Measurements from ENCODE around the gene ACADM. TPM values are rescaled to one million over a fixed set of nuclear protein-coding genes. Genes with fewer than 3 reads are reported as not detected.

Gene ACADM
- total RNA-seq, 1 donor from 2014 or later, result 85.1 TPM

GRCh38 chr1:75725861-75726361 lies 1.4 kb downstream of the ACADM start:
- H3K27me3 ChIP-seq, result no peaks in the 10 kb centered on the region
- DNase-seq (ENCODE audit: low spot score), result no peak
- no peaks in the 10 kb centered on the region for H4K20me1 ChIP-seq (ENCODE audit: low read depth)

DNA sequence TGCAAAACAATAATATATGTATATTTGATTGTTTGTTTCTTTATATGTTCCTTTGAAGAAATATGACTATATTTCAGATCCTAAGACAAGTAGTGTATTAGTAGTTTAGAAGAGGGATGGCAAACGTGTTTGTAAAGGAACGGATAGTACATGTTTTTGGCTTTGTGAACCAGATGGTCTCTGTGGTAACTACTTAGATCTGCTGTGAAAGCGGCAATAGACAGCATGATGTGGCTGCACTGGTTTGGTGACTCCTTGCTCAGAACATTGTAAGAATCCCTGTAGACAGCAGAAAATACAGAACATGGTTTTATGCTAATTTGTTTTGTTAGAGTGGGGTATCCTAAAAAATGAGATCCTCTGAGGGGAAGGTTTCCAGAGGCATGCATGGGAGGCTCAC lies 3.1 kb downstream of the ACADM start:
- H3K4me1 Mint-ChIP-seq, result peaks cover 34% of the 10 kb centered on the region
- H3K4me3 ChIP-seq, result no peak overlapping the region
- H3K4me3 Mint-ChIP-seq, result no peak overlapping the region
- no peak overlapping the region for H2AFZ ChIP-seq (replicated peaks)
- H3K36me3 Mint-ChIP-seq, result peaks cover 8% of the 10 kb centered on the region
- peaks cover 51% of the 10 kb centered on the region for H3K79me2 ChIP-seq (ENCODE audit: low read depth)
- no peaks in the 10 kb centered on the region for H3K36me3 ChIP-seq
- no peaks in the 10 kb centered on the region for H3K27me3 Mint-ChIP-seq (ENCODE audit: insufficient read depth, low read depth)
- no peak overlapping the region for H3K9ac ChIP-seq
- H3K9me3 Mint-ChIP-seq, result no peaks in the 10 kb centered on the region
- peaks cover 11% of the 10 kb centered on the region for H3K4me1 ChIP-seq
- peaks cover 27% of the 10 kb centered on the region for H3F3A ChIP-seq (ENCODE audit: low read depth)
- H3K27me3 ChIP-seq, result no peaks in the 10 kb centered on the region
- no peak overlapping the region for H3K27ac Mint-ChIP-seq
- H4K20me1 ChIP-seq (ENCODE audit: low read depth), result no peaks in the 10 kb centered on the region
- TF ChIP-seq EZH2phosphoT487 (IDR thresholded peaks at IDR 0.05), result no peak
- no peak for TF ChIP-seq CTCF (IDR thresholded peaks at IDR 0.05)
- no peak for TF ChIP-seq EZH2 (IDR thresholded peaks at IDR 0.05)
- no peaks in the 10 kb centered on the region for H3K9me3 ChIP-seq (ENCODE audit: low read depth)
- no peak for DNase-seq (ENCODE audit: low spot score)
- no peak overlapping the region for H3K4me2 ChIP-seq
- H3K27ac ChIP-seq, result no peak overlapping the region

More at GRCh38 chr1:75725861-75726361, 1.4 kb downstream of the ACADM start:
- no peak overlapping the region for H3K27ac Mint-ChIP-seq
- H3K27me3 Mint-ChIP-seq (ENCODE audit: insufficient read depth, low read depth), result no peaks in the 10 kb centered on the region
- peaks cover 11% of the 10 kb centered on the region for H3K4me1 ChIP-seq
- no peak overlapping the region for H3K9ac ChIP-seq
- H3K9me3 ChIP-seq (ENCODE audit: low read depth), result no peaks in the 10 kb centered on the region
- H3K9me3 Mint-ChIP-seq, result no peaks in the 10 kb centered on the region
- TF ChIP-seq EZH2 (IDR thresholded peaks at IDR 0.05), result no peak
- TF ChIP-seq CTCF (IDR thresholded peaks at IDR 0.05), result no peak
- TF ChIP-seq EZH2phosphoT487 (IDR thresholded peaks at IDR 0.05), result no peak
- H3K4me2 ChIP-seq, result peak overlapping the region; percentile 83
- H2AFZ ChIP-seq (replicated peaks), result no peak overlapping the region
- H3K79me2 ChIP-seq (ENCODE audit: low read depth), result peaks cover 48% of the 10 kb centered on the region
- peak overlapping the region; percentile 99 for H3K4me3 Mint-ChIP-seq
- no peak overlapping the region for H3K27ac ChIP-seq
- H3K4me1 Mint-ChIP-seq, result peaks cover 31% of the 10 kb centered on the region
- peaks cover 30% of the 10 kb centered on the region for H3F3A ChIP-seq (ENCODE audit: low read depth)
- peak overlapping the region; percentile 84 for H3K4me3 ChIP-seq
- peaks cover 3% of the 10 kb centered on the region for H3K36me3 Mint-ChIP-seq
- no peaks in the 10 kb centered on the region for H3K36me3 ChIP-seq

GRCh38 chr1:75730432-75730831 lies 5.9 kb downstream of the ACADM start:
- Mint-ChIP-seq H3K4me1 (peaks cover 21% of the 10 kb centered on the region), H3K9me3 (no peaks in the 10 kb centered on the region), H3K27ac (no peak overlapping the region), H3K27me3 (ENCODE audit: insufficient read depth, low read depth) (no peaks in the 10 kb centered on the region), H3K36me3 (peaks cover 22% of the 10 kb centered on the region), H3K4me3 (no peak overlapping the region)
- no peak for DNase-seq (ENCODE audit: low spot score)
- no peaks in the 10 kb centered on the region for H3K9me3 ChIP-seq (ENCODE audit: low read depth)
- H3K36me3 ChIP-seq, result peaks cover 10% of the 10 kb centered on the region
- H3K4me3 ChIP-seq, result no peak overlapping the region
- TF ChIP-seq EZH2 (IDR thresholded peaks at IDR 0.05), result no peak
- no peak for TF ChIP-seq CTCF (IDR thresholded peaks at IDR 0.05)
- no peak for TF ChIP-seq EZH2phosphoT487 (IDR thresholded peaks at IDR 0.05)
- H3K4me1 ChIP-seq, result no peaks in the 10 kb centered on the region
- no peaks in the 10 kb centered on the region for H4K20me1 ChIP-seq (ENCODE audit: low read depth)
- H3F3A ChIP-seq (ENCODE audit: low read depth), result no peaks in the 10 kb centered on the region
- no peak overlapping the region for H2AFZ ChIP-seq (replicated peaks)
- H3K79me2 ChIP-seq (ENCODE audit: low read depth), result peaks cover 45% of the 10 kb centered on the region
- H3K4me2 ChIP-seq, result no peak overlapping the region
- no peaks in the 10 kb centered on the region for H3K27me3 ChIP-seq
- no peak overlapping the region for H3K27ac ChIP-seq
- no peak overlapping the region for H3K9ac ChIP-seq

All from neural progenitor cell (in vitro differentiated cells).